HepG2 (cell line): ENCODE results near the gene MFAP4.

Experiments used
- EZH2 ChIP-seq: conservative IDR thresholded peaks from 2 replicates; pipeline ENCODE4 v1.6.1; 2012; ENCODE audit warnings: mild to moderate bottlenecking, low read depth, low read length, moderate library complexity
- RFX5 ChIP-seq: IDR thresholded peaks from 2 replicates; pipeline ENCODE4 v1.6.1; 2011; ENCODE audit warnings: low read depth, low read length, improper control_type of control experiment
- ZNF10 ChIP-seq: sonication (generic); formaldehyde crosslinking; IDR thresholded peaks from 2 replicates; pipeline ENCODE4 v1.4.0; 2020; ENCODE audit warnings: mild to moderate bottlenecking, low read depth, missing genetic modification reagents, borderline replicate concordance
- ZNF138 ChIP-seq: sonication (generic); formaldehyde crosslinking; IDR thresholded peaks from 2 replicates; pipeline ENCODE4 v1.5.0; 2020; ENCODE audit warnings: mild to moderate bottlenecking, low read depth, missing genetic modification reagents
- ZNF331 ChIP-seq: sonication (generic); formaldehyde crosslinking; IDR thresholded peaks from 2 replicates; pipeline ENCODE4 v1.4.0; 2020; ENCODE audit warnings: missing genetic modification reagents
- TF ChIP-seq, protein P1 (sequence below): sonication (generic); formaldehyde crosslinking; IDR thresholded peaks from 2 replicates; pipeline ENCODE4 v1.4.0; 2020; ENCODE audit warnings: low read depth, missing genetic modification reagents
- TF ChIP-seq, protein P2 (sequence below): sonication (generic); formaldehyde crosslinking; IDR thresholded peaks from 2 replicates; pipeline ENCODE4 v1.4.0; 2020; ENCODE audit warnings: missing genetic modification reagents, mild to moderate bottlenecking, borderline replicate concordance
- TF ChIP-seq, protein P3 (sequence below): sonication (generic); formaldehyde crosslinking; IDR thresholded peaks from 2 replicates; pipeline ENCODE4 v1.8.1; 2022; ENCODE audit warnings: low read depth, mild to moderate bottlenecking, missing genetic modification reagents
- TF ChIP-seq, protein P4 (sequence below), 2 experiments: sonication (generic) in 1 of 2; formaldehyde crosslinking in 1 of 2; IDR thresholded peaks; 2 replicates each; pipeline versions ENCODE4 v1.4.0 to v1.6.1; 2018 to 2020; ENCODE audit warnings: missing genetic modification reagents in 2 of 2, borderline replicate concordance in 1 of 2, low read depth in 1 of 2, mild to moderate bottlenecking in 1 of 2, missing biosample characterization in 1 of 2
- TF ChIP-seq, protein P5 (sequence below): sonication (generic); formaldehyde crosslinking; IDR thresholded peaks from 2 replicates; pipeline ENCODE4 v1.5.0; 2020; ENCODE audit warnings: mild to moderate bottlenecking, missing genetic modification reagents, moderate library complexity
- TF ChIP-seq, protein P6 (sequence below): sonication (generic); formaldehyde crosslinking; conservative IDR thresholded peaks from 2 replicates; pipeline ENCODE4 v1.8.1; 2023; ENCODE audit warnings: missing genetic modification reagents

DNA sequence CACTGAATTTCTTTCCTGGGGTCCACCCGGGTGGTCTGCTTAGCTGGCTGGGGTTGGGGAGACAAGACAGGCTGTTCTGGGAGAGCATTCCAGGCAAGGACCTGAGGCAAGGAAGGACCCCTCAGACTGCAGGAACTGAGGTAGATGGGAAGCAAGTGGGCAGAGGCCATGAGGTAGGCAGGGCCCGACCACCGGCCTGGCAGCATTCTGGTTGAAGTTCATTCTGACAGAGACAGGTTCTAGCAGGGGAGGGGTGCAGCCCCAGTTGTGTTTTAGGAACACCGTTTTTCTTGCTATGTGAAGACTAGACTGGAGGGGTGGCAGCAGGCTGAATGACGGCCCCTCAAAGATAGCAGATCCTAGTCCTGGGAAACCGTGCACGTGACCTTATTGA lies 41.9 kb downstream of the MFAP4 start:
- TF ChIP-seq, protein P1, sequence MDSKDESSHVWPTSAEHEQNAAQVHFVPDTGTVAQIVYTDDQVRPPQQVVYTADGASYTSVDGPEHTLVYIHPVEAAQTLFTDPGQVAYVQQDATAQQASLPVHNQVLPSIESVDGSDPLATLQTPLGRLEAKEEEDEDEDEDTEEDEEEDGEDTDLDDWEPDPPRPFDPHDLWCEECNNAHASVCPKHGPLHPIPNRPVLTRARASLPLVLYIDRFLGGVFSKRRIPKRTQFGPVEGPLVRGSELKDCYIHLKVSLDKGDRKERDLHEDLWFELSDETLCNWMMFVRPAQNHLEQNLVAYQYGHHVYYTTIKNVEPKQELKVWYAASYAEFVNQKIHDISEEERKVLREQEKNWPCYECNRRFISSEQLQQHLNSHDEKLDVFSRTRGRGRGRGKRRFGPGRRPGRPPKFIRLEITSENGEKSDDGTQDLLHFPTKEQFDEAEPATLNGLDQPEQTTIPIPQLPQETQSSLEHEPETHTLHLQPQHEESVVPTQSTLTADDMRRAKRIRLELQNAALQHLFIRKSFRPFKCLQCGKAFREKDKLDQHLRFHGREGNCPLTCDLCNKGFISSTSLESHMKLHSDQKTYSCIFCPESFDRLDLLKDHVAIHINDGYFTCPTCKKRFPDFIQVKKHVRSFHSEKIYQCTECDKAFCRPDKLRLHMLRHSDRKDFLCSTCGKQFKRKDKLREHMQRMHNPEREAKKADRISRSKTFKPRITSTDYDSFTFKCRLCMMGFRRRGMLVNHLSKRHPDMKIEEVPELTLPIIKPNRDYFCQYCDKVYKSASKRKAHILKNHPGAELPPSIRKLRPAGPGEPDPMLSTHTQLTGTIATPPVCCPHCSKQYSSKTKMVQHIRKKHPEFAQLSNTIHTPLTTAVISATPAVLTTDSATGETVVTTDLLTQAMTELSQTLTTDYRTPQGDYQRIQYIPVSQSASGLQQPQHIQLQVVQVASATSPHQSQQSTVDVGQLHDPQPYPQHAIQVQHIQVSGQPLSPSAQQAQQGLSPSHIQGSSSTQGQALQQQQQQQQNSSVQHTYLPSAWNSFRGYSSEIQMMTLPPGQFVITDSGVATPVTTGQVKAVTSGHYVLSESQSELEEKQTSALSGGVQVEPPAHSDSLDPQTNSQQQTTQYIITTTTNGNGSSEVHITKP, result no peak
- TF ChIP-seq ZNF10 (CRISPR knock-in tag), result no peak
- TF ChIP-seq, protein P2, sequence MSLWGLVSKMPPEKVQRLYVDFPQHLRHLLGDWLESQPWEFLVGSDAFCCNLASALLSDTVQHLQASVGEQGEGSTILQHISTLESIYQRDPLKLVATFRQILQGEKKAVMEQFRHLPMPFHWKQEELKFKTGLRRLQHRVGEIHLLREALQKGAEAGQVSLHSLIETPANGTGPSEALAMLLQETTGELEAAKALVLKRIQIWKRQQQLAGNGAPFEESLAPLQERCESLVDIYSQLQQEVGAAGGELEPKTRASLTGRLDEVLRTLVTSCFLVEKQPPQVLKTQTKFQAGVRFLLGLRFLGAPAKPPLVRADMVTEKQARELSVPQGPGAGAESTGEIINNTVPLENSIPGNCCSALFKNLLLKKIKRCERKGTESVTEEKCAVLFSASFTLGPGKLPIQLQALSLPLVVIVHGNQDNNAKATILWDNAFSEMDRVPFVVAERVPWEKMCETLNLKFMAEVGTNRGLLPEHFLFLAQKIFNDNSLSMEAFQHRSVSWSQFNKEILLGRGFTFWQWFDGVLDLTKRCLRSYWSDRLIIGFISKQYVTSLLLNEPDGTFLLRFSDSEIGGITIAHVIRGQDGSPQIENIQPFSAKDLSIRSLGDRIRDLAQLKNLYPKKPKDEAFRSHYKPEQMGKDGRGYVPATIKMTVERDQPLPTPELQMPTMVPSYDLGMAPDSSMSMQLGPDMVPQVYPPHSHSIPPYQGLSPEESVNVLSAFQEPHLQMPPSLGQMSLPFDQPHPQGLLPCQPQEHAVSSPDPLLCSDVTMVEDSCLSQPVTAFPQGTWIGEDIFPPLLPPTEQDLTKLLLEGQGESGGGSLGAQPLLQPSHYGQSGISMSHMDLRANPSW (CRISPR knock-in tag), result no peak
- TF ChIP-seq RFX5, result no peak
- TF ChIP-seq, protein P3, sequence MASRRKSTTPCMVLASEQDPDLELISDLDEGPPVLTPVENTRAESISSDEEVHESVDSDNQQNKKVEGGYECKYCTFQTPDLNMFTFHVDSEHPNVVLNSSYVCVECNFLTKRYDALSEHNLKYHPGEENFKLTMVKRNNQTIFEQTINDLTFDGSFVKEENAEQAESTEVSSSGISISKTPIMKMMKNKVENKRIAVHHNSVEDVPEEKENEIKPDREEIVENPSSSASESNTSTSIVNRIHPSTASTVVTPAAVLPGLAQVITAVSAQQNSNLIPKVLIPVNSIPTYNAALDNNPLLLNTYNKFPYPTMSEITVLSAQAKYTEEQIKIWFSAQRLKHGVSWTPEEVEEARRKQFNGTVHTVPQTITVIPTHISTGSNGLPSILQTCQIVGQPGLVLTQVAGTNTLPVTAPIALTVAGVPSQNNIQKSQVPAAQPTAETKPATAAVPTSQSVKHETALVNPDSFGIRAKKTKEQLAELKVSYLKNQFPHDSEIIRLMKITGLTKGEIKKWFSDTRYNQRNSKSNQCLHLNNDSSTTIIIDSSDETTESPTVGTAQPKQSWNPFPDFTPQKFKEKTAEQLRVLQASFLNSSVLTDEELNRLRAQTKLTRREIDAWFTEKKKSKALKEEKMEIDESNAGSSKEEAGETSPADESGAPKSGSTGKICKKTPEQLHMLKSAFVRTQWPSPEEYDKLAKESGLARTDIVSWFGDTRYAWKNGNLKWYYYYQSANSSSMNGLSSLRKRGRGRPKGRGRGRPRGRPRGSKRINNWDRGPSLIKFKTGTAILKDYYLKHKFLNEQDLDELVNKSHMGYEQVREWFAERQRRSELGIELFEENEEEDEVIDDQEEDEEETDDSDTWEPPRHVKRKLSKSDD (CRISPR knock-in tag), result no peak
- TF ChIP-seq, protein P4, sequence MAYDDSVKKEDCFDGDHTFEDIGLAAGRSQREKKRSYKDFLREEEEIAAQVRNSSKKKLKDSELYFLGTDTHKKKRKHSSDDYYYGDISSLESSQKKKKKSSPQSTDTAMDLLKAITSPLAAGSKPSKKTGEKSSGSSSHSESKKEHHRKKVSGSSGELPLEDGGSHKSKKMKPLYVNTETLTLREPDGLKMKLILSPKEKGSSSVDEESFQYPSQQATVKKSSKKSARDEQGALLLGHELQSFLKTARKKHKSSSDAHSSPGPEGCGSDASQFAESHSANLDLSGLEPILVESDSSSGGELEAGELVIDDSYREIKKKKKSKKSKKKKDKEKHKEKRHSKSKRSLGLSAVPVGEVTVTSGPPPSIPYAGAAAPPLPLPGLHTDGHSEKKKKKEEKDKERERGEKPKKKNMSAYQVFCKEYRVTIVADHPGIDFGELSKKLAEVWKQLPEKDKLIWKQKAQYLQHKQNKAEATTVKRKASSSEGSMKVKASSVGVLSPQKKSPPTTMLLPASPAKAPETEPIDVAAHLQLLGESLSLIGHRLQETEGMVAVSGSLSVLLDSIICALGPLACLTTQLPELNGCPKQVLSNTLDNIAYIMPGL (CRISPR knock-in tag; IDR thresholded peaks at IDR 0.05; ENCODE audit: borderline replicate concordance in 1 of 2, low read depth in 1 of 2), result no peak
- TF ChIP-seq EZH2, result no peak
- TF ChIP-seq, protein P5, sequence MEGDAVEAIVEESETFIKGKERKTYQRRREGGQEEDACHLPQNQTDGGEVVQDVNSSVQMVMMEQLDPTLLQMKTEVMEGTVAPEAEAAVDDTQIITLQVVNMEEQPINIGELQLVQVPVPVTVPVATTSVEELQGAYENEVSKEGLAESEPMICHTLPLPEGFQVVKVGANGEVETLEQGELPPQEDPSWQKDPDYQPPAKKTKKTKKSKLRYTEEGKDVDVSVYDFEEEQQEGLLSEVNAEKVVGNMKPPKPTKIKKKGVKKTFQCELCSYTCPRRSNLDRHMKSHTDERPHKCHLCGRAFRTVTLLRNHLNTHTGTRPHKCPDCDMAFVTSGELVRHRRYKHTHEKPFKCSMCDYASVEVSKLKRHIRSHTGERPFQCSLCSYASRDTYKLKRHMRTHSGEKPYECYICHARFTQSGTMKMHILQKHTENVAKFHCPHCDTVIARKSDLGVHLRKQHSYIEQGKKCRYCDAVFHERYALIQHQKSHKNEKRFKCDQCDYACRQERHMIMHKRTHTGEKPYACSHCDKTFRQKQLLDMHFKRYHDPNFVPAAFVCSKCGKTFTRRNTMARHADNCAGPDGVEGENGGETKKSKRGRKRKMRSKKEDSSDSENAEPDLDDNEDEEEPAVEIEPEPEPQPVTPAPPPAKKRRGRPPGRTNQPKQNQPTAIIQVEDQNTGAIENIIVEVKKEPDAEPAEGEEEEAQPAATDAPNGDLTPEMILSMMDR (CRISPR knock-in tag), result no peak
- TF ChIP-seq, protein P6, sequence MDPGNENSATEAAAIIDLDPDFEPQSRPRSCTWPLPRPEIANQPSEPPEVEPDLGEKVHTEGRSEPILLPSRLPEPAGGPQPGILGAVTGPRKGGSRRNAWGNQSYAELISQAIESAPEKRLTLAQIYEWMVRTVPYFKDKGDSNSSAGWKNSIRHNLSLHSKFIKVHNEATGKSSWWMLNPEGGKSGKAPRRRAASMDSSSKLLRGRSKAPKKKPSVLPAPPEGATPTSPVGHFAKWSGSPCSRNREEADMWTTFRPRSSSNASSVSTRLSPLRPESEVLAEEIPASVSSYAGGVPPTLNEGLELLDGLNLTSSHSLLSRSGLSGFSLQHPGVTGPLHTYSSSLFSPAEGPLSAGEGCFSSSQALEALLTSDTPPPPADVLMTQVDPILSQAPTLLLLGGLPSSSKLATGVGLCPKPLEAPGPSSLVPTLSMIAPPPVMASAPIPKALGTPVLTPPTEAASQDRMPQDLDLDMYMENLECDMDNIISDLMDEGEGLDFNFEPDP, result no peak
- TF ChIP-seq ZNF331 (CRISPR knock-in tag), result no peak
- TF ChIP-seq ZNF138 (CRISPR knock-in tag), result no peak
